Caco-2 (cell line): ENCODE results near the gene PAN2. TPM values are rescaled to one million over a fixed set of nuclear protein-coding genes. Genes with fewer than 3 reads are reported as not detected.

Source experiments
- BruUV-seq: library from RNA; stranded (reverse); fragments of 400-500 nt; replicated peaks from 2 replicates; lab custom pipeline; 2021; lab: Mats Ljungman, UMichigan
- CTCF ChIA-PET: fragments of 300-600 bp; sonication (Branson Sonifier 250); formaldehyde crosslinking; loops from one replicate; lab custom pipeline; 2022; ENCODE audit warnings: antibody characterized with exemption; lab: Charles Lee
- POLR2A ChIA-PET: fragments of 300-600 bp; sonication (Branson Sonifier 250); formaldehyde crosslinking; loops from one replicate; lab custom pipeline; 2022; ENCODE audit warnings: antibody characterized with exemption; lab: Charles Lee
- DNase-seq, 2 experiments: peaks; one replicate each; pipeline versions ENCODE4 v3.0.0 to v3.0.0-alpha.2; 2020 to 2022
- H3K27me3 ChIP-seq: replicated peaks from 2 replicates; pipeline ENCODE4 v1.6.0; 2011; ENCODE audit warnings: low read length; ENCODE audit not compliant: control insufficient read depth, insufficient read depth
- H3K36me3 ChIP-seq: 2 replicates; pipeline ENCODE4 v1.5.1; 2011; ENCODE audit warnings: low read length; ENCODE audit not compliant: control insufficient read depth, insufficient read depth
- H3K4me1 ChIP-seq: fragments of 250-450 bp; sonication (Bioruptor Pico); 2 replicates; pipeline ENCODE4 v1.5.1; 2020; ENCODE audit warnings: mild to moderate bottlenecking
- H3K4me3 ChIP-seq: 2 replicates; pipeline ENCODE4 v1.5.1; 2011; ENCODE audit warnings: low read depth, mild to moderate bottlenecking, control low read depth, low read length
- H3K9me3 ChIP-seq: fragments of 250-450 bp; sonication (Bioruptor Pico); 2 replicates; pipeline ENCODE4 v1.5.1; 2020; ENCODE audit warnings: mild to moderate bottlenecking, moderate library complexity
- H3K27ac Mint-ChIP-seq: one replicate; pipeline ENCODE4 v1.8.0; 2022; ENCODE audit warnings: mixed read lengths; ENCODE audit not compliant: unreplicated experiment
- H3K27me3 Mint-ChIP-seq: one replicate; pipeline ENCODE4 v1.8.0; 2022; ENCODE audit warnings: mixed read lengths; ENCODE audit not compliant: insufficient read depth, unreplicated experiment
- H3K36me3 Mint-ChIP-seq: one replicate; pipeline ENCODE4 v1.8.0; 2022; ENCODE audit warnings: mild to moderate bottlenecking, mixed read lengths; ENCODE audit not compliant: insufficient read depth, unreplicated experiment
- H3K4me1 Mint-ChIP-seq: one replicate; pipeline ENCODE4 v1.8.0; 2022; ENCODE audit warnings: low read depth, mixed read lengths; ENCODE audit not compliant: unreplicated experiment
- H3K4me3 Mint-ChIP-seq: one replicate; pipeline ENCODE4 v1.8.0; 2022; ENCODE audit warnings: mild to moderate bottlenecking, moderate library complexity, mixed read lengths; ENCODE audit not compliant: unreplicated experiment
- H3K9me3 Mint-ChIP-seq: one replicate; pipeline ENCODE4 v1.8.0; 2022; ENCODE audit warnings: mixed read lengths; ENCODE audit not compliant: unreplicated experiment
- intact Hi-C: fragments of 100-400 bp; cut with micrococcal nuclease; formaldehyde crosslinking; loops from one replicate; pipeline ENCODE4 v1.10.0; 2022; ENCODE audit not compliant: unreplicated experiment
- total RNA-seq: library from RNA; stranded (reverse); gene quantifications from 2 replicates; pipeline ENCODE4 v1.2.3, GENCODE V29; 2022
- TF ChIP-seq, protein P1 (sequence below), 2 experiments: fragments of 200-600 bp in 1 of 2; IDR thresholded peaks; 1 replicate in 1 of 2; 2 replicates in 1 of 2; pipeline versions ENCODE4 v1.5.1 to v1.8.0; 2011 to 2022; ENCODE audit warnings: antibody characterized with exemption in 1 of 2, control low read depth in 1 of 2, inconsistent platforms in 1 of 2, low read depth in 1 of 2, low read length in 1 of 2, mild to moderate bottlenecking in 1 of 2, moderate library complexity in 1 of 2; ENCODE audit not compliant: insufficient read depth in 1 of 2, severe bottlenecking in 1 of 2, unreplicated experiment in 1 of 2

Gene PAN2
- total RNA-seq, 1 experiment from 2014 or later = 30.0 TPM

DNA sequence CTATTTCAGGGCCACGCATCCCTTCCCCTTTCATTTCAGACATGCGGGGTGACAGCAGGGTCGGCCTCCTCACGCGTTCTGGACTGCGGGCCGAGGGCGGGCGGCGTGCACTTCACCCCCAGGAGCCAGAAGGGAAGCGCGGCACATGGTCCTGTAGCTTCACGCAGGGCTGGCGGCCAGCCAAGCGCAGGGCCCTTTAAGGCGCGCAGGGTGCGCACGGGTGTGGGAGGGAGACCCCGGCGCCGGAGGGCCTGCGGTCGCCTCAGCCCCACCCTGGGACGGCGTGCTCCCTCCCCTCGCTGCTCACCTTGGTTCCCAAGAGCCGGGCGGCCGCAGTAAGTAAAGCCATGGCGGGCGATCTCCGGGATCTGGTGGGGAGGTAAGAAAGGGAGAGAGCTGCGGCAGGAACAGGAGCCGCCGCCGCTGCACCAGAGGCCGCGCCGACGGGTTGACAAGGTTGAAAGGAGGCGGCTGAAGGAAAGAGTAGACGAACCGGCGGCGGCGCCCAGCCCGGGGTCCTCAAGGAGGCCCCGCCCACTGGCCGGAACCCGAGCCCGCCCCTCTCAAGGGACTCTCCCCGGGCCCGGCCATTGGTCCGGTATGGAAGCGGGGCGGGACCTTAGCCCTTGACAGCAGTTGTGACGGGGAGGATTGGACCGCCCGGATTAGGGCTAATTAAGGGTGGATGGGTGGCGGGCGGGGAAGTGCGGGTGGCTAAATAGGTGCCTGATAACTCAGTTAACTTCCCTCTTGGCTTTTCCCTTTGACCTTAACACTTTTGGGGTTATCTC is 33.8 kb downstream of the PAN2 start, which contains the start of gene CS:
TSS of gene CS (minus strand) at position 478 of the 791 bp plus-strand sequence. CDS start at position 349, 129 bp downstream.
- ChIA-PET CTCF (interaction anchor here (0.6 to 1.0 kb wide), 4 partner anchors 78 to 182 kb away, joined by 4 to 8 read pairs (median 4); partner anchors contain the start of genes RNF41 and ZC3H10), POLR2A (interaction anchor here (0.5 to 2.0 kb wide), 6 partner anchors 16 to 175 kb away, joined by 3 to 7 read pairs (median 4); partner anchors contain the start of genes CNPY2, STAT2 and TIMELESS)
- peak; percentile 99 for DNase-seq
- intact Hi-C loops = loop anchor here (1.0 to 2.0 kb wide), 5 partner anchors 9 to 109 kb away; partner anchors contain the start of genes COQ10A and SLC39A5
- TF ChIP-seq, protein P1, sequence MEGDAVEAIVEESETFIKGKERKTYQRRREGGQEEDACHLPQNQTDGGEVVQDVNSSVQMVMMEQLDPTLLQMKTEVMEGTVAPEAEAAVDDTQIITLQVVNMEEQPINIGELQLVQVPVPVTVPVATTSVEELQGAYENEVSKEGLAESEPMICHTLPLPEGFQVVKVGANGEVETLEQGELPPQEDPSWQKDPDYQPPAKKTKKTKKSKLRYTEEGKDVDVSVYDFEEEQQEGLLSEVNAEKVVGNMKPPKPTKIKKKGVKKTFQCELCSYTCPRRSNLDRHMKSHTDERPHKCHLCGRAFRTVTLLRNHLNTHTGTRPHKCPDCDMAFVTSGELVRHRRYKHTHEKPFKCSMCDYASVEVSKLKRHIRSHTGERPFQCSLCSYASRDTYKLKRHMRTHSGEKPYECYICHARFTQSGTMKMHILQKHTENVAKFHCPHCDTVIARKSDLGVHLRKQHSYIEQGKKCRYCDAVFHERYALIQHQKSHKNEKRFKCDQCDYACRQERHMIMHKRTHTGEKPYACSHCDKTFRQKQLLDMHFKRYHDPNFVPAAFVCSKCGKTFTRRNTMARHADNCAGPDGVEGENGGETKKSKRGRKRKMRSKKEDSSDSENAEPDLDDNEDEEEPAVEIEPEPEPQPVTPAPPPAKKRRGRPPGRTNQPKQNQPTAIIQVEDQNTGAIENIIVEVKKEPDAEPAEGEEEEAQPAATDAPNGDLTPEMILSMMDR (IDR thresholded peaks at IDR 0.05; ENCODE audit: insufficient read depth in 1 of 2, low read depth in 1 of 2, low read length in 1 of 2, severe bottlenecking in 1 of 2, unreplicated experiment in 1 of 2) = no peak
- Mint-ChIP-seq H3K36me3 (peaks cover 59% of the 10 kb centered on the region), H3K27ac (peak within 1 kb of the TSS; percentile 95), H3K27me3 (no peaks in the 10 kb centered on the region), H3K4me1 (peaks cover 17% of the 10 kb centered on the region), H3K4me3 (peak within 1 kb of the TSS; percentile 94), H3K9me3 (no peaks in the 10 kb centered on the region)
- Histone ChIP-seq H3K27me3 (no peaks in the 10 kb centered on the region), H3K4me3 (peak within 1 kb of the TSS; percentile 63), H3K9me3 (no peaks in the 10 kb centered on the region), H3K36me3 (no peaks in the 10 kb centered on the region), H3K4me1 (peaks cover 10% of the 10 kb centered on the region)
- BruUV-seq = no TSS peak

DNA sequence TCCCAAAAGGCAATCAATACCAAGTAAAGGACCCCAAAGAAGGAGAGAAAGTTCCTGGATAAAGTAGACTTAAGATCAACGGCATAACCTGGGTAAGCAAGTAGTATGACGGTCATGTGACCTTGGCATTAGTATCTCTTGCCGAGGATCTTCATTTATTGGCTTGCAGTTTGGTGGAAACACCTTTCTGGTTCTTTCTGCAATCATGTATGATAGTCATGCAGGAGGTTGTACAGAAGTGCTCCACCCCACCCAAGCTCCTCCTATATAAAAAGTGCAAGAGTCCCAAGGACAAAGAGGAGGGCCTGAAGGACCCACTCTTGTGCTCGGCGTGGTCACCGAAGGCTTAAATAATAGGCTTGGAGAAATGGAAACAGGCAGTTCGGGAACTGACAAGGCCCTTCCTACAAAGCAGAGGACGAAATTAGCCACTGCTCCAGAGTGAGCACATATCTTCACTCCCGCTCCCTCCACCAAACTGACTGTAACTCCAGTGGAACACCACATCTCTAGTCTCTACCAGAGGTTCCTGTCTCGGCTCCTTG is 34.4 kb downstream of the PAN2 start:
- peaks cover 52% of the 10 kb centered on the region for H3K36me3 Mint-ChIP-seq
- no peaks in the 10 kb centered on the region for H3K27me3 Mint-ChIP-seq
- peaks cover 17% of the 10 kb centered on the region for H3K4me1 Mint-ChIP-seq
- H3K9me3 Mint-ChIP-seq = no peaks in the 10 kb centered on the region
- Histone ChIP-seq H3K27me3 (no peaks in the 10 kb centered on the region), H3K36me3 (no peaks in the 10 kb centered on the region), H3K4me1 (peaks cover 10% of the 10 kb centered on the region), H3K9me3 (no peaks in the 10 kb centered on the region), H3K4me3 (peak overlapping the region; percentile 63)
- H3K4me3 Mint-ChIP-seq = peak overlapping the region; percentile 94
- CTCF ChIA-PET = interaction anchor here (0.6 to 0.7 kb wide), 2 partner anchors 24 to 128 kb away, joined by 4 read pairs; no protein-coding TSS in a partner anchor
- no peak for DNase-seq
- intact Hi-C loops = no loop called here
- BruUV-seq = TSS peak; percentile 53
- peak overlapping the region; percentile 95 for H3K27ac Mint-ChIP-seq
- POLR2A ChIA-PET = interaction anchor here (0.6 to 2.0 kb wide), 7 partner anchors 17 to 150 kb away, joined by 3 to 7 read pairs (median 4); partner anchors contain the start of genes CNPY2, RNF41, STAT2 and TIMELESS
- TF ChIP-seq, protein P1 (IDR thresholded peaks at IDR 0.05; ENCODE audit: insufficient read depth in 1 of 2, low read depth in 1 of 2, low read length in 1 of 2, severe bottlenecking in 1 of 2, unreplicated experiment in 1 of 2) = no peak

DNA sequence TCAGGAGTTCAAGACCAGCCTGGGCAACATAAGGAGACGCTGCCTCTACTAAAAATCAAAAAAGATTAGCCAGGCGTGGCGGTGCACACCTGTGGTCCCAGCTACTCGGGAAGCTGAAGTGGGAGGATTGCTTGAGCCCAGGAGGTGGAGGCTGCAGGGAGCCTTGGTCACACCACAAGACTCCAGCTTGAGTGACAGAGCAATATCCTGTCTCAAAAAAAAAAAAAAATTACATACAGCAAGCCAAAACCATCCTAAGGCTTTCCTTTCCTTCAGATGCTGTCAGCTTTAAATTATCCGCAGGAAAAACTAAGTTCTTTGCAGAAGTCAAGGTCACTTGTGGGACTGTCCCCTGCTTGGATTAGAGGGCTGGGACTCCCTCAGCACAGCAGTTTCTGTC is 35.0 kb downstream of the PAN2 start:
- Histone ChIP-seq H3K4me3 (peak overlapping the region; percentile 63), H3K36me3 (no peaks in the 10 kb centered on the region), H3K4me1 (peaks cover 11% of the 10 kb centered on the region), H3K27me3 (no peaks in the 10 kb centered on the region), H3K9me3 (no peaks in the 10 kb centered on the region)
- Mint-ChIP-seq H3K4me1 (peaks cover 17% of the 10 kb centered on the region), H3K27me3 (no peaks in the 10 kb centered on the region), H3K27ac (peak overlapping the region; percentile 95), H3K36me3 (peaks cover 54% of the 10 kb centered on the region), H3K9me3 (no peaks in the 10 kb centered on the region), H3K4me3 (peak overlapping the region; percentile 94)
- BruUV-seq = no TSS peak
- ChIA-PET POLR2A (interaction anchor here (0.6 to 2.0 kb wide), 4 partner anchors 18 to 151 kb away, joined by 3 to 7 read pairs (median 4); partner anchors contain the start of genes CNPY2, RNF41 and TIMELESS), CTCF (interaction anchor here (0.6 kb wide), 1 partner anchor 23 kb away, joined by 4 read pairs; no protein-coding TSS in a partner anchor)
- TF ChIP-seq, protein P1 (IDR thresholded peaks at IDR 0.05; ENCODE audit: insufficient read depth in 1 of 2, low read depth in 1 of 2, low read length in 1 of 2, severe bottlenecking in 1 of 2, unreplicated experiment in 1 of 2) = no peak
- no peak for DNase-seq
- intact Hi-C loops = no loop called here
